GM18868 (cell line): ENCODE results near the gene IQSEC1.

ENCODE experiments used
- ATAC-seq: cut with Tn5 transposase; IDR thresholded peaks from one replicate; pipeline ENCODE4 v1.9.1; 2021; ENCODE audit warnings: mild to moderate bottlenecking, moderate library complexity; ENCODE audit not compliant: unreplicated experiment

Gene IQSEC1

DNA sequence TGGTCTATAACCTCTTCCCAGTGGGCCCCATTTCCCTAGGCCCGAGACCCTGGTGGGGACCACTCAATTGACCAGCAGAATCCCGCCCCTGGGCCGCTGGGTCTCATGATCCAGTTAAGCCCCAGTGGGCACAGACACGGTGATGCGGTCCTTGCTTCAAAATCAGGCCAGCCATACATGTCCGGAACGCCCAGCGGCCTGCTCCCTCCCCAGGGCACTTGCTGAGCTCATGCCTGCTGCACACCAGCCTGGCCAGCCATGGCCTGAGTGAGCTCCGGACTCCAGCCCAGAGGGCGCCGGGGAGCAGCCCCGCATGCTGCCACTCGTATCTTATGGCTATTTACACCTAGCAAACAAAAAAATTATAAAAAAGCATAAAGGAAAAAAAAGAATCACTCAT lies 34.4 kb upstream of the IQSEC1 start:
- ATAC-seq, result no peak

DNA sequence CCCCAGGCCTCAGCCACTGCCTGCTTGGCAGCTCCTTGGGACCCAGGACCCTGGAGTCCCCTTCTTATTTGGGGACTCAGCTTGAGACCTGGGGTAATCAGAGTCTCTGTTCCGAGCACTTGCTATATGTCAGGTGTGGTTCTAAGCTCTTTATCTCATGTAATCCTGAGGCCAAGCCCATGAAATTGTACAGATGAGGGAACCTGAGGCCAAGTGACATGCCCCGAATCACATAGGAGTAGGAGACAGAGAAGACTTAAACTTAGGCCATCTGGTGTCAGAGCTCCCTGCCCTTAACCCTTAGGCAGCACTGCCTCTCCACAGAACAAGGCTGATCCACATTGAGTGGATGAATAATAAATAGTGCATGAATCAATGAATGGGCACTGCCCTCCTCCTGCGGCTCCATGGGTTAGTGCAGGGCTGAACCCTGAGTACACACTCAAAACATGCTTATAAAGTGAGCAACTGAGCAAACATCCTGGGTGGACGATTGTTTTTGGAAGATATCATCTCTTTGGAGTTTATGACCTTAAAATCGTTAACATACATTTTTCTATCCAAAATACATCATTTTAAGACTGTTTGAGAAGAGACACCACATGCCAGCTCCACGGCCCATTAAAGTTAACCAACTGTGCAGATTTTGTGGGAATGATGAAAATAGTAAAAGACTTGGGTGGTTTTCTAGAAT lies 33.2 kb upstream of the IQSEC1 start:
- no peak for ATAC-seq

DNA sequence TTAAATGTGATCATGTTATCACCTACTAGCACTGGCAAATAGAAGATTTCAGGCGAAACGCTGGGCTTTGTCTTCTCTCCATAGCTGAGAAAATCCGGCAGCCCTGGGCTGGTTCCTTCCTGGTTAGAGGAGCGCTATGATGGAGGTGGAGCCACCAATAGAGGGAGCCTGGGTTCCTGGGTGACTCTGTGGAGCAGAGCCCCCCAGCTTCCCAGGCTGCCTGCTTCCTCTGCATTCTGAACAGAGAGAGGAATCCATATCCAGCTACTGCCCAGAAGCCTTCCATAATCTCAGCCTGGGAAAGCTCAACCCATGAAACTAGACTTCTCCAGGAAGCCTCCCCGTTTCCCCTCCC lies 32.6 kb upstream of the IQSEC1 start:
- ATAC-seq, result no peak

GRCh38 chr3:13105181-13105895 lies 32.1 kb upstream of the IQSEC1 start:
- ATAC-seq, result no peak

DNA sequence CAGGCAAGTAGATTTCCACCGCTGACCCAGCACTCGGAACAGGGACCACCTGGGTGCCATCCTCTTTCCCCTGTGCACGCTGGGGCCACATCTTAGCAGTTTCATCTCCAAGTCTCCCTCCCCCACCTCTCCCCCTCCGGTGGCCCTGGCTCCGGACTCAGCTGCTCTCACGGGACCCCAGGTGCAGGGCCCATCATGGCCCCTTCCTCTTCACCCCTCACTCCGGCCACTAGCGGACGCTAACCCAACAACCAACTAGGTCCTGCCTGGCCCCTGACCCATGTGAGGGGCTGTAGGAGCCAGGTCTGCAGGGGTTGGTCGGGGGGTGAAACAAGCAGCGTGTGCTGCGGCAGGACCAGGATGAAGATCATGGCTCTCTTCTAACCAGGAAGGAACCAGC lies 31.3 kb upstream of the IQSEC1 start:
- ATAC-seq, result no peak

DNA sequence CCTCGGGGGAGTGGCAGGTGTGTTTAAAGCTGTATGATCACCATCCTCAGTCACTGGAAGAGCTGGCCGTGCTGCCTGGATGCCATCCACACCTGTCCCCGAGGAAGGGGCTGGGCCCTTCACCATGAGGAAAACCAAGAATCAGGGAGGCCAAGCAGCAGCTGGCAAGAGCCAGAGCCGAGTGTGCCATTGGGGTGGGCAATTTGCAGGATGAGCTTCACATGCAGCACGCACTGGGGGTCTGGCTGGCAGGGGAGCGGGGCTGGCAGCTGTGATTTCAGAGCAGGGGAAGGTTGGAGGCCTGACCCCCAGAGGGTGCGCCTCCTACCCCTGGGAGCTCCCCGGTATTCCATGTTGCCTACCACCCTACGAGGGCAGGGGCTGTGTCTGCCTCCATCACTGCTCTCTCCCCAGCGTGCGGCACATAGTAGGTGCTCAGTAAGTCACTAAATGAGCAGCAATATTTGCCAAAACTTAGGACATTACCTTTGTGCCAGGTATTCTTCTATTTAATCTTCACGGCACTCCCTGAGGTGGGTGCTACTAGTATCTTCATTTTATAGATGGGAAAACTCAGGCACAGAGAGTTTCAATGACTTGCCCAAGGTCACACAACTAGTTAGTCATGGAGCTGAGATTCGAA lies 30.3 kb upstream of the IQSEC1 start:
- no peak for ATAC-seq

- ATAC-seq, result no peak
Measured at GRCh38 chr3:13102386-13103345, 29.4 kb upstream of the IQSEC1 start.

- no peak for ATAC-seq
Measured at GRCh38 chr3:13099707-13100106, 26.5 kb upstream of the IQSEC1 start.

DNA sequence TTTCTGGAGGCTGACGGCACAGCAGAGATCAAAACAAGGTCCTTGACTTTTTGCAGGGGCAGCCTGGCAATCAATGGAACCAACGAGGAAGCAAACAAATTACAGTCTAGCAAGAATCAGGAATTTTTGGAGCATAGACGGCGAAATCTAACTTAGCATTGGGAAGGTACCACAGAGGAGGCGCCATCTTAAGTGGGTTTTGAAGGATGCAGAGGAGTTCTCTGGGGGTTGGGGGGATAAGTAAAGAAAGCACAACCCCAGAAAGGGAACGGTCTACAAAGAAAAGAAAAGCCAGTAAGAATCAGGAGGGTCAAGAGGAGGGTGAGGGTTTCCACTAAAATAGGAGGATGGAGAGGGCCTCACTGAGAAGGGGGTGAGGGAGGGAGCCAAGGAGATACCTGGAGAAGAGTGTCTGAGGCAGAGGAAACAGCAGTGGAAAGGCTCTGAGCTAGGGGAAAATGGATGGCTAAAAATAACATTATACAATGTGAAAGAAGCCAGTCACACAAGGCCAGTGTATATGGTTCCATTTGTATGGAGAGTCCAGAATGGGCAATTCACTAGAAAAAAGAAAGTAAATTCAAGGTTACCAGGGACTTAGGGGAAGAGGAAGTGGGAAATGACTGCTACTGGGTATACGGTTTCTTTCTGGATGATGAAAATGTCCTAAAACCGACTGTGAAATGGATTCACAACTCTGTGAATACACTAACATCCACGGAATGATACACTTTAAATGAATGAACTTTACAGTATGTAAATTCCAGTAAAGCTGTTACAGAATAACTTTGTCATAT lies 25.2 kb upstream of the IQSEC1 start:
- ATAC-seq, result no peak

GRCh38 chr3:13096356-13096755 lies 23.1 kb upstream of the IQSEC1 start:
- no peak for ATAC-seq

DNA sequence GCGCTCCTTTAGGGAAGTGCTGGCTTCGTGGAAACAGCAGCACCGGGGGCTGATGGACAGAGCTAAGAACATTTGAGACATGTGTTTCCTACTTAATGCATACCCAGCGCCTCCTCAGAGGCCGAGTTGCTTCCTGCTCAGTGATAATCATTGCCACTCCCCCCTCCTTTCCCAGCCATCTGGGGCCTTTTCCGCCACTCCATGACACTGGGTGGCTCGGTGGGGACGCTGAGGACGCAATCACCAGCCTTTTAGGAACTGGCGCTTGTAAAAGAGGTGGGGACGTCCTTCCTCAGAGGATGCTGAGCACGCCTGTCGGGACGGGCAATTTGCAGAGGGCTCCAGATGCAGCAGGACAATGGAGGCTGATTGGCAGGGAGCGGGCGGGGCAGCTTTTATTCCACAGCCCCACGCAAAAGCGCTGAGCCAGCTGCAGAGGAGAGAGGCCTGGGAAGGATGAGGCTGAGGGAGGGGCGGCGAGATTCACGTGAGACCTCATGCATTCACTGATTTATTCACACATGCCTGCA lies 22.2 kb upstream of the IQSEC1 start:
- no peak for ATAC-seq

GRCh38 chr3:13093687-13094086 lies 20.5 kb upstream of the IQSEC1 start:
- ATAC-seq, result no peak

DNA sequence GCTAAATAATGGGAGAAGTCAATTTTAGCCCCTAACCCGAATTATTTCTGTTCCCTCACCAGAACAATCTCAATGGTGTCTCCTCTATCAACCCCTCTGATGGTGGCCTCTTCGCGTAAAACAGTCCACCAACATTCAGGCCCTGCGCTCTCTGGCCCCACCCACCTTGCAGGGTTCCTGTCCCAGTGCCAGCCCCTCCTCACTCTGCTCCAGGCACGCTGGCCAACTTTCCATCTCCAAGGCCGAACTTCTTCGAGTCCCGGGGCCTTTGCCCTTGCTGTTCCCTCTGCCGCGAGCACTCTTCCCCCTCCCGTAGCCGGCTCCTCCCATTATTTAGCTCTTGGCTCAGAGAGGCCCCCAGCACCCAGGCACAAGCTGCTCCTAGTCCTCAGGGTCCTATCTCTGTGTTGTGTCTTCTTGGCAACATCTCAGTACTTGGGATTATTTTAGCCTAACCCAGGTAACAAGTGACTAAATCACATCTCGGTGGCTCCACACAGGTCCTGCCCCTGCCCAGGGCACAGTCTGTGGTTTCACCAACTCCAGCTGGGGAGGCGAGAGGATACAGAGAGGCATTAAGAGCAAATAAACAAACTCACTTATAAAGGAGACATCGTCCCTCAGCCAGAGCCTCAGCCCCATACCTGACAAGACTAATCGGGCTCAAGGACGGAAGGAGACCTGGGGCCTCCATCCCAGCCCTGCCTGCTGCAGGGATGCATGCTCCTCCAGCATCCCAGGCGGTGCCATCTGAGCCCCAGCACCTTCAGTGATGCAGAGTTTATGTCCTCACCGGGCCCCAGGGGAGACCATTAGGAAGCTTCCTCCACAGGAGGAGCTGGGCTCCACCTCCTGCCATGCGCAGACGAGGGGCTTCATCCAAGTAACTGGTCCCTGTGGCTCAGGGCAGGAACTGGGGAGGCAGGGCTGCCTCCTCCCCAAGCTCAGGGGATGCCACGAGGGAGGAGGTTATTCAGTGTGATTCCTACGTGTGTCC lies 19.7 kb upstream of the IQSEC1 start:
- no peak for ATAC-seq

DNA sequence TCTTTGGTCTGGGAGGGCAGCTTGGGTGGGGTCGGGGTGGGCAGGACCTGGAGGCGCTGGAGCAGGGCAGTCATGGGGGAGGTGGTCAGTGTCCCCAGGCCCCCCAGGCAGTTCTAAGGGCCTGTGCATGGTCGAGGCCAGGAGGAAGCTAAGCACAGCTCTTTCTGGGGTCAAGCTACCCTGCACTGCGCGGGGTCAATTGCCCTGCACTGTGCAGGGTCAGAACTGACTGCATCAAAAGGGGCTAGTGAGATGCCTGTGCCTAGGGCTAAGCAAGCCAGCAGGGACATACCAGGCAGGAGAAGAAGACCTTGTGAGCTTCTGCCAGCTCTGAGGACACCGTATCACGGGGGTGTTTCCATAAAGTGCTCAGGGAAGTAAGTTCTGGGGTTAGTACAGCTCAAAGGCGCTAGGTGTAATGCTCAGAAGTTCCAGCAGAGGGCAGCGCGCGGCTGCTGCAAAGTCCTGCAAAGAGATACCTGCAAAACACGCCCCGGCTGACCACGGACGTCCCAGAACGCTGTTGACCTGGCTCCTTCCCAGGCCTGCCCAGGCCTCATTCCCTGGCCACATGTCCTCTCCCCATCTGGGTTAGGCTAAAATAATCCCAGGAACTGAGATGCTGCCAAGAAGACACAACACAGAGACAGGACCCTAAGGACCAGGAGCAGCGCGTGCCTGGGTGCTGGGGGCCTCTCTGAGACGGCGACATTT lies 18.8 kb upstream of the IQSEC1 start:
- peak; percentile 51 for ATAC-seq

DNA sequence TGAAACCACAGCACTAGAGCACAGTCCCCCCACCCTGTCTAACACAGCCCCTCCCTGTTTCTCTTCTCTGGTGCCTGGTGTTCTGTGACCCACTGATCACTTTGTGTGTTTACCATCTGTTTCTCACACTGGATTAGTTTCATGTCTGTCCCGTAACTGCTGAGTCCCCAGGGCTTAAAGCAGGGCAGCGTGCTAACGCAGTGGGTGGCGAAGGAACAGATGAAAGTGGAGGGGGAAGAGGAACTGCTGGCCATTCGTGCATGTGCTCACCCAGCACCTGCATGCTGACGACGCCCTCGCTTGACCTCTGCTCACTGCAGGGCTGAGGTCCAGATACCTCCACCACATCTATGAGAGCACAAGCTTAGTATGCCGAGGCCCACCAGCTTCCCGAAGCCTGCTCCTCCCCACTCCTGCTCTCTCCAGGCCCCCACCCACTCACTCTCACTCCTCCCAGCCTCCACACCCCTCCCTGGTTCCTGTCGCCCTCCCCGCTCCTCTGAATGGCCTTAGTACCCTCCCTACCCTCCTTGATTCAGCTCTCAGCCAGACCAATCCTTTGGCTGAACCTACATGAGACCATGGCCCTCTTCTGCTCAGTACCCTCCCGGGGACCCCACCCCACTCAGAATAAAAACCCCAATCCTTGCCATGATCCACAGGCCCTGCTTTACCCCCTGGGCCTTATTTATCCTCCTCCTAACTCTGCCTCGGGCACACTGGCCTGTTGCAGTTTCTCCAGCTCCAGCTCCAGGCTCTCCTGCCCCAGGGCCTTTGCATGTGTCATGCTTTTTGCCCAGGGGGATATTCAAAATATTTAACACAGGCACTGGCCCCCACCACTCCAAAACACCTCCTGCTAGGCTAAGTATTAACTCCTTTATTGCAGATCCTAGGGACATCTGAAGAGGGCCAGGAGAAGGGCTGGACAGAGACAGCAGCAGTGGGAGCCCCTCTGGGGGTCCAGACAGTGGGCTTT lies 15.1 kb upstream of the IQSEC1 start:
- peak; percentile 53 for ATAC-seq

- ATAC-seq, result no peak
Measured at GRCh38 chr3:13087320-13087990, 14.2 kb upstream of the IQSEC1 start.
